GM23248 (cell line): ENCODE results near the gene KIF12.

Experiments used
- EZH2 ChIP-seq: fragments of 200-600 bp; sonication (generic); IDR thresholded peaks from 2 replicates; pipeline ENCODE4 v1.6.1; 2018; ENCODE audit warnings: antibody characterized with exemption, mild to moderate bottlenecking; ENCODE audit not compliant: insufficient read depth, poor library complexity, severe bottlenecking
- EZH2phosphoT487 ChIP-seq: fragments of 200-600 bp; sonication (generic); IDR thresholded peaks from 2 replicates; pipeline ENCODE4 v1.6.1; 2018; ENCODE audit warnings: antibody characterized with exemption, moderate library complexity, mild to moderate bottlenecking, low read depth; ENCODE audit not compliant: insufficient read depth

DNA sequence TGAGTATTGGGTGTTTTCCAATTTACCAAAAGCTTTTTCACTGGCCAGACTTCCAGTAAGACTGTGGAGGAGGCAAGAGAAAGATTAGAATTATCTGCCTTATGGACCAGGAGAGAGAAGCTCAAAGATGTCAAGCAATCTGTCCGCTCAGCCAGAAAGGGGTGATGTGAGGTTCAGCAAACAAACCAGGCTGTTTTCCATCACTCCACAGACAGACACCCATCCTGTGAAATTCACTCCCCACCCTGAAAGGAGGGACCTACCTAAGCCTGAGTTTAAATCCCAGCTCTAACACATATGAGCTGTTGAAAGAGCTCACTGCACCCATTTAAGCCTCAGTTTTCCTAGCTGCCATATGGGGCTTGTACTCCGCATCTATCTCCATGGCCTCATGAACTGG is 41.3 kb upstream of the KIF12 start:
- TF ChIP-seq EZH2, result no peak
- TF ChIP-seq EZH2phosphoT487, result no peak
